NCI-H187 treated with DMSO at 0.1 percent for 48 hours (cell line): ENCODE data around the gene KSR1.

Experiments
- DNase-seq: peaks from one replicate; lab custom pipeline; 2025; lab: John Stamatoyannopoulos, UW

KSR1 gene

GRCh38 chr17:27550974-27551505, 94.8 kb downstream of the KSR1 start:
- no peak for DNase-seq

- no peak for DNase-seq
Observed at GRCh38 chr17:27551701-27552248, 95.5 kb downstream of the KSR1 start.

- DNase-seq = no peak
Observed at GRCh38 chr17:27552276-27552732, 96.1 kb downstream of the KSR1 start.

GRCh38 chr17:27553019-27553511, 96.8 kb downstream of the KSR1 start:
- no peak for DNase-seq

- no peak for DNase-seq
Observed at GRCh38 chr17:27554152-27554551, 97.9 kb downstream of the KSR1 start.

GRCh38 chr17:27554911-27555310, 98.7 kb downstream of the KSR1 start:
- no peak for DNase-seq

- no peak for DNase-seq
Observed at GRCh38 chr17:27555339-27555738, 99.1 kb downstream of the KSR1 start.

GRCh38 chr17:27558341-27558740, 102.1 kb downstream of the KSR1 start:
- DNase-seq = no peak

- no peak for DNase-seq
Observed at GRCh38 chr17:27558842-27559505, 102.7 kb downstream of the KSR1 start.

- DNase-seq = no peak
Observed at GRCh38 chr17:27559506-27560481, 103.5 kb downstream of the KSR1 start.

GRCh38 chr17:27560668-27561067, 104.4 kb downstream of the KSR1 start:
- no peak for DNase-seq

GRCh38 chr17:27562777-27563455, 106.7 kb downstream of the KSR1 start:
- no peak for DNase-seq

- no peak for DNase-seq
Observed at GRCh38 chr17:27563532-27563931, 107.3 kb downstream of the KSR1 start.

GRCh38 chr17:27564463-27564862, 108.2 kb downstream of the KSR1 start:
- no peak for DNase-seq

- no peak for DNase-seq
Observed at GRCh38 chr17:27565874-27566670, 109.8 kb downstream of the KSR1 start.

- no peak for DNase-seq
Observed at GRCh38 chr17:27566671-27567562, 110.7 kb downstream of the KSR1 start.

- DNase-seq = no peak
Observed at GRCh38 chr17:27567563-27567859, 111.3 kb downstream of the KSR1 start.

- no peak for DNase-seq
Observed at GRCh38 chr17:27568216-27568615, 112.0 kb downstream of the KSR1 start.

GRCh38 chr17:27568811-27569210, 112.6 kb downstream of the KSR1 start:
- no peak for DNase-seq

GRCh38 chr17:27569257-27569722, 113.0 kb downstream of the KSR1 start:
- DNase-seq = no peak
